OCI-LY3 (cell line): ENCODE results near the gene CELF1.

Experiments used
- EZH2phosphoT487 ChIP-seq: fragments of 200-600 bp; shearing (Covaris generic); IDR thresholded peaks from 2 replicates; pipeline ENCODE4 v1.6.1; 2018; ENCODE audit warnings: antibody characterized with exemption, mixed run types, low read depth
- TF ChIP-seq, protein P1 (sequence below): fragments of 200-600, 300-600 bp; sonication (generic); IDR thresholded peaks from 2 replicates; pipeline ENCODE4 v1.5.1; 2014; ENCODE audit warnings: antibody characterized with exemption, low read length, low read depth

- TF ChIP-seq, protein P1, sequence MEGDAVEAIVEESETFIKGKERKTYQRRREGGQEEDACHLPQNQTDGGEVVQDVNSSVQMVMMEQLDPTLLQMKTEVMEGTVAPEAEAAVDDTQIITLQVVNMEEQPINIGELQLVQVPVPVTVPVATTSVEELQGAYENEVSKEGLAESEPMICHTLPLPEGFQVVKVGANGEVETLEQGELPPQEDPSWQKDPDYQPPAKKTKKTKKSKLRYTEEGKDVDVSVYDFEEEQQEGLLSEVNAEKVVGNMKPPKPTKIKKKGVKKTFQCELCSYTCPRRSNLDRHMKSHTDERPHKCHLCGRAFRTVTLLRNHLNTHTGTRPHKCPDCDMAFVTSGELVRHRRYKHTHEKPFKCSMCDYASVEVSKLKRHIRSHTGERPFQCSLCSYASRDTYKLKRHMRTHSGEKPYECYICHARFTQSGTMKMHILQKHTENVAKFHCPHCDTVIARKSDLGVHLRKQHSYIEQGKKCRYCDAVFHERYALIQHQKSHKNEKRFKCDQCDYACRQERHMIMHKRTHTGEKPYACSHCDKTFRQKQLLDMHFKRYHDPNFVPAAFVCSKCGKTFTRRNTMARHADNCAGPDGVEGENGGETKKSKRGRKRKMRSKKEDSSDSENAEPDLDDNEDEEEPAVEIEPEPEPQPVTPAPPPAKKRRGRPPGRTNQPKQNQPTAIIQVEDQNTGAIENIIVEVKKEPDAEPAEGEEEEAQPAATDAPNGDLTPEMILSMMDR: no peak
- no peak for TF ChIP-seq EZH2phosphoT487
These were observed 19.0 kb upstream of the CELF1 start for GRCh38 chr11:47571895-47572294.
